ENCODE data around the gene DNM3.

The DNM3 gene

GRCh38 chr1:172241540-172241939 is 400.2 kb downstream of the DNM3 start:
- in situ Hi-C loops (cut with MboI; ENCODE audit: low sequenced_read_pairs, unreplicated experiment) = no loop called here
- DNase-seq (ENCODE audit: low spot score) = no peak
- TF ChIP-seq, protein P1, sequence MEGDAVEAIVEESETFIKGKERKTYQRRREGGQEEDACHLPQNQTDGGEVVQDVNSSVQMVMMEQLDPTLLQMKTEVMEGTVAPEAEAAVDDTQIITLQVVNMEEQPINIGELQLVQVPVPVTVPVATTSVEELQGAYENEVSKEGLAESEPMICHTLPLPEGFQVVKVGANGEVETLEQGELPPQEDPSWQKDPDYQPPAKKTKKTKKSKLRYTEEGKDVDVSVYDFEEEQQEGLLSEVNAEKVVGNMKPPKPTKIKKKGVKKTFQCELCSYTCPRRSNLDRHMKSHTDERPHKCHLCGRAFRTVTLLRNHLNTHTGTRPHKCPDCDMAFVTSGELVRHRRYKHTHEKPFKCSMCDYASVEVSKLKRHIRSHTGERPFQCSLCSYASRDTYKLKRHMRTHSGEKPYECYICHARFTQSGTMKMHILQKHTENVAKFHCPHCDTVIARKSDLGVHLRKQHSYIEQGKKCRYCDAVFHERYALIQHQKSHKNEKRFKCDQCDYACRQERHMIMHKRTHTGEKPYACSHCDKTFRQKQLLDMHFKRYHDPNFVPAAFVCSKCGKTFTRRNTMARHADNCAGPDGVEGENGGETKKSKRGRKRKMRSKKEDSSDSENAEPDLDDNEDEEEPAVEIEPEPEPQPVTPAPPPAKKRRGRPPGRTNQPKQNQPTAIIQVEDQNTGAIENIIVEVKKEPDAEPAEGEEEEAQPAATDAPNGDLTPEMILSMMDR (IDR thresholded peaks at IDR 0.05; ENCODE audit: borderline replicate concordance, control extremely low read depth, extremely low read depth, insufficient read depth, missing control alignments) = no peak

GRCh38 chr1:172244865-172245264 is 403.6 kb downstream of the DNM3 start:
- TF ChIP-seq, protein P1 (IDR thresholded peaks at IDR 0.05; ENCODE audit: borderline replicate concordance, control extremely low read depth, extremely low read depth, insufficient read depth, missing control alignments) = no peak
- in situ Hi-C loops (cut with MboI; ENCODE audit: low sequenced_read_pairs, unreplicated experiment) = no loop called here

DNA sequence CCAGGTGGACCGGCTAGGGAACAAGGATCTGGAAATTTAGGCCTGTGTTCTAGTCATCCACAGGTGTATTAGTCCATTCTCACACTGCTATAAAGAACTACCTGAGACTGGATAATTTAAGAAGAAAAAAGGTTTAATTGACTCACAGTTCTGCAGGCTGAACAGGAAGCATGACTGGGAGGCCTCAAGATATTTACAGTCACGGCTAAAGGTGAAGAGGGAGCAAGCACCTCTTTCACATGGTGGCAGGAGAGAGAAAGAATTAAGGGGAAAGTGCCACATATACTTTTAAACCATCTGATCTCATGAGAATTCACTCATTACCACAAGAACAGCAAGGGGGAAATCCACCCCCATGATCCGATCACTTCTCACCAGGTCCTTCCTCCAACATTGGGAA is 404.5 kb downstream of the DNM3 start:
- TF ChIP-seq, protein P1 (IDR thresholded peaks at IDR 0.05; ENCODE audit: borderline replicate concordance, control extremely low read depth, extremely low read depth, insufficient read depth, missing control alignments) = no peak
- in situ Hi-C loops (cut with MboI; ENCODE audit: low sequenced_read_pairs, unreplicated experiment) = no loop called here

More at GRCh38 chr1:172244865-172245264, 403.6 kb downstream of the DNM3 start:
- DNase-seq (ENCODE audit: low spot score) = no peak

GRCh38 chr1:172246521-172247390 is 405.5 kb downstream of the DNM3 start:
- no peak for DNase-seq (ENCODE audit: low spot score)
- in situ Hi-C loops (cut with MboI; ENCODE audit: low sequenced_read_pairs, unreplicated experiment) = no loop called here
- TF ChIP-seq, protein P1 (IDR thresholded peaks at IDR 0.05; ENCODE audit: borderline replicate concordance, control extremely low read depth, extremely low read depth, insufficient read depth, missing control alignments) = no peak

More for the DNA sequence above, 404.5 kb downstream of the DNM3 start:
- no peak for DNase-seq (ENCODE audit: low spot score)

- DNase-seq (ENCODE audit: low spot score) = no peak
- in situ Hi-C loops (cut with MboI; ENCODE audit: low sequenced_read_pairs, unreplicated experiment) = no loop called here
- TF ChIP-seq, protein P1 (IDR thresholded peaks at IDR 0.05; ENCODE audit: borderline replicate concordance, control extremely low read depth, extremely low read depth, insufficient read depth, missing control alignments) = no peak
Measured at GRCh38 chr1:172251486-172251885, 410.2 kb downstream of the DNM3 start.

- TF ChIP-seq, protein P1 (IDR thresholded peaks at IDR 0.05; ENCODE audit: borderline replicate concordance, control extremely low read depth, extremely low read depth, insufficient read depth, missing control alignments) = no peak
- in situ Hi-C loops (cut with MboI; ENCODE audit: low sequenced_read_pairs, unreplicated experiment) = no loop called here
- no peak for DNase-seq (ENCODE audit: low spot score)
Measured at GRCh38 chr1:172252321-172252720, 411.0 kb downstream of the DNM3 start.

All from GM13976 (cell line).